ENCODE data around the gene PLD5. TPM values are rescaled to one million over a fixed set of nuclear protein-coding genes. Genes with fewer than 3 reads are reported as not detected.
"Not testable (repeated sequence)": the region's sequence is repeated elsewhere in the genome, so short reads cannot be mapped to it uniquely, and the experiment has no call there.

The PLD5 gene
- total and polyA plus RNA-seq, 3 donors from 2014 or later = 0.63 to 1.7 (median 0.81) TPM

DNA sequence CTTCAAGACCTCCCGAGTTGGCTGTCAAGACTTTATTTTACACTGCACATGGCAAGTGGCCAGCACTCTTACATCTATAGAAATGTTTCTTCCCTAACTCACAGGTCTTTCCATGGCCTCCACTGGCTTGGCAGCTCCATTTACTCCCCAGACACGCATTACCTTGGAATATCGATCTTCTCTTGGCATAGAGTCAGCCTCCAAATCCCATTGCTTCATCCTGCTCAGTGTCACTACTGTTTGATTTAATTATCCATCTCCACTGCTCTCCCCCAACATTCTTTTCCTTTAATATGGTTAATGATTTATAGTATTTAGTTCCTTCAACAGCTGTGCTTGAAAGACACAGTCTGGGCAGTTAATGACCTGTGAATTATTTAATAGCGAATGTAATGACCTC, 284.4 kb downstream of the PLD5 start:
- intact Hi-C loops (cut with DNase I; ENCODE audit: low total_unique reads) = no loop called here
- Histone ChIP-seq H3K27me3 (no peaks in the 10 kb centered on the region), H3K9me3 (no peaks in the 10 kb centered on the region), H3K4me3 (no peak overlapping the region), H3K36me3 (ENCODE audit: low read depth, missing control alignments) (no peaks in the 10 kb centered on the region), H3K27ac (no peak overlapping the region), H3K4me1 (no peaks in the 10 kb centered on the region)
- DNase-seq = no peak
- TF ChIP-seq, protein P1, sequence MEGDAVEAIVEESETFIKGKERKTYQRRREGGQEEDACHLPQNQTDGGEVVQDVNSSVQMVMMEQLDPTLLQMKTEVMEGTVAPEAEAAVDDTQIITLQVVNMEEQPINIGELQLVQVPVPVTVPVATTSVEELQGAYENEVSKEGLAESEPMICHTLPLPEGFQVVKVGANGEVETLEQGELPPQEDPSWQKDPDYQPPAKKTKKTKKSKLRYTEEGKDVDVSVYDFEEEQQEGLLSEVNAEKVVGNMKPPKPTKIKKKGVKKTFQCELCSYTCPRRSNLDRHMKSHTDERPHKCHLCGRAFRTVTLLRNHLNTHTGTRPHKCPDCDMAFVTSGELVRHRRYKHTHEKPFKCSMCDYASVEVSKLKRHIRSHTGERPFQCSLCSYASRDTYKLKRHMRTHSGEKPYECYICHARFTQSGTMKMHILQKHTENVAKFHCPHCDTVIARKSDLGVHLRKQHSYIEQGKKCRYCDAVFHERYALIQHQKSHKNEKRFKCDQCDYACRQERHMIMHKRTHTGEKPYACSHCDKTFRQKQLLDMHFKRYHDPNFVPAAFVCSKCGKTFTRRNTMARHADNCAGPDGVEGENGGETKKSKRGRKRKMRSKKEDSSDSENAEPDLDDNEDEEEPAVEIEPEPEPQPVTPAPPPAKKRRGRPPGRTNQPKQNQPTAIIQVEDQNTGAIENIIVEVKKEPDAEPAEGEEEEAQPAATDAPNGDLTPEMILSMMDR (IDR thresholded peaks at IDR 0.05) = no peak
- TF ChIP-seq POLR2A (IDR thresholded peaks at IDR 0.05) = no peak
- 61 to 71% methylated on average over 4 of the region's 4 CpGs for WGBS, 2 donors

DNA sequence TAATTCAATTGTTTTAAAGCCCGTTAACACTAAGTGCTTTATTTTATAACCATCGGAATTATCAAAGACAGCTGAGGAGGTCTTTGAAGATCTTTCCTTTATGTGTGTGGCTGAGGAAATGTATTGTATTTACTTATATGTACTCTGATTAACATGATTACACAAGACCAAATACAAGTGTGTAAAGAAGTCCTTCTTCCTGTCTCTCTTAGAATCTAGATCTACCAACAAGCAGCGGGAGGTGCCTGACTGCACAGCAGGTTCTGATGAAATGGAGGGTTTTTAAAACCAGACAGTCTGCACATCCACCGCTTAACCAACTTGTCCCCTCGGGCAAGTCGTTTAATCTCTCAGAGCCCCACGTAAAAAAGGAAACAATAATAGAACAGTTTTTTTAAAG, 285.1 kb downstream of the PLD5 start:
- H3K4me1 ChIP-seq = no peaks in the 10 kb centered on the region
- no peaks in the 10 kb centered on the region for H3K9me3 ChIP-seq
- intact Hi-C loops (cut with DNase I; ENCODE audit: low total_unique reads) = no loop called here
- no peak overlapping the region for H3K4me3 ChIP-seq
- no peak for DNase-seq
- TF ChIP-seq POLR2A (IDR thresholded peaks at IDR 0.05) = no peak
- TF ChIP-seq, protein P1 (IDR thresholded peaks at IDR 0.05) = no peak
- WGBS, 2 donors = 88 to 94% methylated on average over 7 of the region's 7 CpGs
- H3K36me3 ChIP-seq (ENCODE audit: low read depth, missing control alignments) = no peaks in the 10 kb centered on the region
- H3K27me3 ChIP-seq = no peaks in the 10 kb centered on the region
- H3K27ac ChIP-seq = no peak overlapping the region

DNA sequence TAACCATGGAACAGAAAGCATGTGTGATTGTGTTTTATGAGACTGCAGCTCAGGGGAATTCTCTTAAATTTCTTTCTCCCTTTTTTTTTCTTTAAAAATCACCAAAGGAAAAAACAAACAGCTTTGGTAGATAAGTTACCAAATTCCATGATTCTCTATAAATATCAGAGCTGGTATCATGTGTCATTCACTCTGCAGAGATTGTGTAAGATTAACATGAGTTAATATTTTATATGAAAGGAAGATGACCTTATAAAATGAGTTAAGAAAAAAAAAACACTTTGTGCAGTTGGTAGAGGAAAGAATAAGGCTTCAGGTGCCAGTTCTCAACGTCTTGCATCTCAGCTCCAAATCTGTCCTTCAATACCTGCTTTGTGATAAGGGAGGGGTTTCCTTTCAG, 287.4 kb downstream of the PLD5 start:
- intact Hi-C loops (cut with DNase I; ENCODE audit: low total_unique reads) = no loop called here
- no peak for DNase-seq
- Histone ChIP-seq H3K4me3 (no peak overlapping the region), H3K27ac (no peak overlapping the region), H3K27me3 (no peaks in the 10 kb centered on the region), H3K36me3 (ENCODE audit: low read depth, missing control alignments) (no peaks in the 10 kb centered on the region), H3K9me3 (no peaks in the 10 kb centered on the region), H3K4me1 (no peaks in the 10 kb centered on the region)
- TF ChIP-seq POLR2A (IDR thresholded peaks at IDR 0.05) = no peak
- TF ChIP-seq, protein P1 (IDR thresholded peaks at IDR 0.05) = no peak
- 80 to 88% methylated on average over 1 of the region's 1 CpG for WGBS, 2 donors

DNA sequence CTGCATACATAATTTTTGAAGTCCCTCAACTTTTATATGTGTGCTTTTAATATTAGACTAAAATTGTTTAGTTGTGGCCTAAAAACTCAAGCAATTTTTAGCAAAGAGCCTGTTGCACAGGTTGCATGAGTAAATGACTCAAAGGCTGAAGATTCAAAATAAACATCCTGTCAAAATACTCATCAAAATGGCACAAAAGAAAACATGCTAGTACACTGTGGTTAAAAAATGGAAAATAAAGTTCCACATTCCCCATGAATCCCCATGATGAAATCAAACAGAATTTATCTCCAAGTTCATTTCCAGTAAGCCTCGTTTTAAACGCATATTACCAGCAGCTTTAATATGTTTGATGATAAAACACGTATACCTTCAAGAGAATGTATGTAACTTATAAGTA, 295.5 kb downstream of the PLD5 start:
- intact Hi-C loops (cut with DNase I; ENCODE audit: low total_unique reads) = no loop called here
- Histone ChIP-seq H3K27ac (no peak overlapping the region), H3K4me3 (no peak overlapping the region), H3K9me3 (no peaks in the 10 kb centered on the region), H3K4me1 (no peaks in the 10 kb centered on the region), H3K27me3 (no peaks in the 10 kb centered on the region), H3K36me3 (ENCODE audit: low read depth, missing control alignments) (no peaks in the 10 kb centered on the region)
- DNase-seq = no peak
- 78 to 82% methylated on average over 3 of the region's 3 CpGs for WGBS, 2 donors
- no peak for TF ChIP-seq POLR2A (IDR thresholded peaks at IDR 0.05)
- TF ChIP-seq, protein P1 (IDR thresholded peaks at IDR 0.05) = no peak

DNA sequence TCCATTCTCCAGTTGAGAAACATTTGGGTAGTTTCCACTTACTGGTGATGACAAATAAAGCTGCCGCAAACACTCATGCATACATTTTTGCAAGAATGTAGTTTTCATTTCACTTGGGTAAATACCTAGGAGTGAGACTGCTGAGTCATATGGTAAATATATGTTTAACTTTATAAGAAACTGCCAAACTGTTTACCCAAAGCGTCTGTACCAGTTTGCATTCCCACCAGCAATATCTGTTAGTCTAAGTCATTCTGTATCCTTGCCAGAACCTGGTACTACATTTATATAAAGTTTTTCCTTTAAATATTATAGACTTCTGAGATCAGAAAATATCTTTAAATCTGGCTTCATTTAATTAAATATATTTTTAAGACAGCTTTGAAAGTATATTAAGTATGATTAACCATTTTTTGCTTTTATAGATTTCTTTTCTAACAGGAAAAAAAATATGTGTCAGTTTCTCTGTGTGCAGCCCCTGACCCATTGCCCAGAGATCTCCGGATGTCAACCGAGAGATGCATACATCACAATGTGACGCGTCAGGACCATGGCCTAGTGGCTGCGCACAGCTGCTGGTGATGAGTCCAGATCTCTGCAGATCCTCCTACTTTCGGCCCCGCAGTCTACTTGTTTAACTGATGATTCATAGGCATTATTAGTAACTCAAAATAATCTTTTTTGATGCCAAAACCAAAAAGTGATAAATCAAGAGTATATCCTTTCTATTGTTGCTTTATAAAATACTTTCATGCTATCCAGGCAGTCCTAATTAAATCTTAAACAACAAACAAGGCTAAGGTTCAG, 298.5 kb downstream of the PLD5 start:
- Histone ChIP-seq H3K4me1 (no peaks in the 10 kb centered on the region), H3K27me3 (no peaks in the 10 kb centered on the region), H3K36me3 (ENCODE audit: low read depth, missing control alignments) (no peaks in the 10 kb centered on the region), H3K27ac (no peak overlapping the region), H3K9me3 (no peaks in the 10 kb centered on the region), H3K4me3 (no peak overlapping the region)
- TF ChIP-seq POLR2A (IDR thresholded peaks at IDR 0.05) = no peak
- TF ChIP-seq, protein P1 (IDR thresholded peaks at IDR 0.05) = no peak
- DNase-seq = no peak
- 92 to 94% methylated on average over 9 of the region's 9 CpGs for WGBS, 2 donors
- intact Hi-C loops (cut with DNase I; ENCODE audit: low total_unique reads) = no loop called here

DNA sequence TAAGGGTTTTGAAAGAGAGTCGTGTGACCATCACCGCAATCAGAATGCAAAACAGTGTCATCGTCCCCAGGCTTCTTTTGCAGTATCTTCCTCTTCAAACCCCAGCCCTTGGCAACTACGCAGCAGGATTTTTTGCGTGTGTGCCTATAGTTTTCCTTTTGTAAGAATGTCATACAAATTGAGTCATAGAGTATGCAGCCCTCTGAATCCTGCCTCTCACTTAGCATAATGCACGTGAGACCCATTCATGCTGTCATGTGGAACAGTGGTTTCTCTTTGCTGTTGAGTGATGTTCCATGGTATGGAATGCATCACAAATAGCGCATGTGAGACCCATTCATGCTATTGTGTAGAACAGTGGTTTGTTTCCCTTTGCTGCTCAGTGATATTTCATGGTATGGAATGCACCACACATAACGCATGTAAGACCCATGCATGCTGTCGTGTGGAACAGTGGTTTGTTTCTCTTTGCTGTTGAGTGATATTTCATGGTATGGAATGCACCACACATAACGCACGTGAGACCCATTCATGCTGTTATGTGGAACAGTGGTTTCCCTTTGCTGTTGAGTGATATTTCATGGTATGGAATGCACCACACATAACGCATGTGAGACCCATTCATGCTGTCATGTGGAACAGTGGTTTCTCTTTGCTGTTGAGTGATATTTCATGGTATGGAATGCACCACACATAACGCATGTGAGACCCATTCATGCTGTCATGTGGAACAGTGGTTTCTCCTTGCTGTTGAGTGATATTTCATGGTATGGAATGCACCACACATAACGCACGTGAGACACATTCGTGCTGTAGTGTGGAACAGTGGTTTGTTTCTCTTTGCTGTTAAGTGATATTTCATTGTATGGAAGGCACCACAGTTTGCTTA, 299.4 kb downstream of the PLD5 start:
- 90 to 92% methylated on average over 15 to 16 of the region's 16 CpGs for WGBS, 2 donors
- H3K9me3 ChIP-seq; H3K36me3 ChIP-seq (ENCODE audit: low read depth, missing control alignments); H3K4me3 ChIP-seq; H3K27me3 ChIP-seq; H3K4me1 ChIP-seq; H3K27ac ChIP-seq; DNase-seq; intact Hi-C loops (cut with DNase I; ENCODE audit: low total_unique reads): not testable (repeated sequence)

Measured in testis (tissue), 3 donors.